ENCODE data around the gene IRF7.
"Not testable (repeated sequence)": the region's sequence is repeated elsewhere in the genome, so short reads cannot be mapped to it uniquely, and the experiment has no call there.

The IRF7 gene

GRCh38 chr11:615504-616319 lies at the start of gene IRF7:
IRF7 (minus strand) TSS chr11:615950; CDS start chr11:615364, 586 bp downstream.
- DNase-seq: peak; percentile 74

GRCh38 chr11:665062-665703 lies 49.4 kb upstream of the IRF7 start:
- DNase-seq: no peak

- DNase-seq: peak; percentile 11
These were observed 47.0 kb upstream of the IRF7 start for GRCh38 chr11:662689-663274.

- DNase-seq: no peak
These were observed 45.1 kb upstream of the IRF7 start for GRCh38 chr11:660681-661444.

- DNase-seq: no peak
These were observed 44.5 kb upstream of the IRF7 start for GRCh38 chr11:660281-660680.

- DNase-seq: no peak
These were observed 43.9 kb upstream of the IRF7 start for GRCh38 chr11:659532-660085.

- DNase-seq: no peak
These were observed 42.0 kb upstream of the IRF7 start for GRCh38 chr11:657691-658126.

GRCh38 chr11:656866-657265 lies 41.1 kb upstream of the IRF7 start:
- no peak for DNase-seq

- DNase-seq: no peak
These were observed 40.7 kb upstream of the IRF7 start for GRCh38 chr11:656426-656825.

GRCh38 chr11:655036-655726 lies 39.4 kb upstream of the IRF7 start:
- no peak for DNase-seq

- not testable (repeated sequence) for DNase-seq
These were observed 38.7 kb upstream of the IRF7 start for GRCh38 chr11:654444-654843.

GRCh38 chr11:653837-654236 lies 38.1 kb upstream of the IRF7 start:
- no peak for DNase-seq

- not testable (repeated sequence) for DNase-seq
These were observed 37.4 kb upstream of the IRF7 start for GRCh38 chr11:653136-653535.

GRCh38 chr11:650482-650881 lies 34.7 kb upstream of the IRF7 start:
- no peak for DNase-seq

- DNase-seq: not testable (repeated sequence)
These were observed 32.0 kb upstream of the IRF7 start for GRCh38 chr11:647672-648158.

GRCh38 chr11:646214-646613 lies 30.5 kb upstream of the IRF7 start:
- no peak for DNase-seq

- no peak for DNase-seq
These were observed 29.8 kb upstream of the IRF7 start for GRCh38 chr11:645536-645935.

- no peak for DNase-seq
These were observed 28.3 kb upstream of the IRF7 start for GRCh38 chr11:643849-644738.

- no peak for DNase-seq
These were observed 27.6 kb upstream of the IRF7 start for GRCh38 chr11:643366-643765.

- no peak for DNase-seq
These were observed 26.1 kb upstream of the IRF7 start for GRCh38 chr11:641806-642370.
